Inferior parietal cortex (tissue), 1 donor: ENCODE data around the gene LUZP2.
"Not testable (repeated sequence)": the region's sequence is repeated elsewhere in the genome, so short reads cannot be mapped to it uniquely, and the experiment has no call there.

Experiments
- DNase-seq: peaks from one replicate; pipeline ENCODE4 v3.0.0-alpha.2; 2016; ENCODE audit errors: extremely low spot score

Gene LUZP2

DNA sequence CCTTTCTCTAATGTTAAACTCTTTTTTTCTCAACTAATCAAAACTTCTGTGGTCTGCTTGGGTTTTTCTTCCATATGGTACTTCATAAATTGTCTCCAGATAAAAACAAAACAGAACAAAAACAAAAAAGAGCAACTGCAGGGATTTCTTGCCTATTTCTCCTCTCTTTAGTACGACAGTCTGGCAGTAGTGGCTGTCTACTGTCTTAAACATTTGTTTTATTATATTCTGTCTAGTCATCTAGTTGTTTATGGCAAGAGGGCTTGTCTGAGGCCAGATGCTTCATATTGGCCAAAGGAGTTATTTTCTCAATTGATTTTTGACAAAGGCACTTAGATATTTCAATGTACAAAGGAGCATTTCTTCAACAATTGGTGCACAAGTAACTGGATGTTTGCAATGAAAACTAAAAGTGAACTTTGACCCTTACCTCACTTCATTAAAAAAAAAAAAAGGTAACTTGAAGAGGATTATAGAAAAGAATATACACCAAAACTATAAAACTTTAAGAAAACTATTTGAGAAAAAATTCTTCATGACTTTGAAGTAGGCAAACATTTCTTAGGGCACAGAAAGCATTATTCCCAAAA is 404.2 kb downstream of the LUZP2 start:
- no peak for DNase-seq

DNA sequence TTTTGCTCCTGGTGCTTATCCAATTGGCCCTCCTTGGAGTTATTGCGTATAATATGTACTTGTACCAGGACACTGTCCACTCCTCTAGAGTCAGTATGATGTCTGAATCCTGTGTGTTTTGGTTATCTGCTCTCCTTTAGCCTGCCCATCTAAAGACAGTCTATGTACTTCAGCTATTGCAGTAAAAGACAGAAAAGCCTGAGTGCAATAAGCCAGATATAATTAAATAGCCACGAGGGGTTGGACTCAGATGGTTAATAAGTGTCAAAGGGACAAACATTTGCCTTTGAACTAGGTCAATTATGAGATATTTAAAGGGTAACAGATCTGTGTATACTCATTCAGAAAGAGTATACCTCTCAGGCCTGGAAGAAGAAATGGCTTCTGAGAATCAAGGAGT is 406.7 kb downstream of the LUZP2 start:
- no peak for DNase-seq

DNA sequence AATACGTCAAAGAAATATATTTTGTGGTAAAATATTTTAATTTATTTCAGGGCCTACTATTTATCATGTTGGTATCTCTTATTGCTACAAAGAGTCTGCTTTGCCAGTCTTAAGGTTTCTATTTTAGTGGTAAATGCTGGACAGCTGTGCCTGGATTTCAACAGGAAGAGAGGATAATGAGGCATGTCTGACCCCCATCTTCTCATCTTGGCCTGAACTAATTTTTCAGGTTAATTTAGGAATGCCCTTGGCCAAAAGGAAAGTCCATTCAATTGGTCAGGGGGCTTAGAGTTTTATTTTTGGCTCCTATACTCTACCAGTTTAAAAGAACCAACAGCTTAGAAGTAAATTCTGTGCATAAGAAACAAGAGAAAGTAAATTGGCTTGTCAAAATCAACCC is 428.2 kb downstream of the LUZP2 start:
- DNase-seq, result no peak

GRCh38 chr11:24932110-24933000 is 435.5 kb downstream of the LUZP2 start:
- DNase-seq, result no peak

GRCh38 chr11:24934733-24935439 is 438.0 kb downstream of the LUZP2 start:
- DNase-seq, result no peak

DNA sequence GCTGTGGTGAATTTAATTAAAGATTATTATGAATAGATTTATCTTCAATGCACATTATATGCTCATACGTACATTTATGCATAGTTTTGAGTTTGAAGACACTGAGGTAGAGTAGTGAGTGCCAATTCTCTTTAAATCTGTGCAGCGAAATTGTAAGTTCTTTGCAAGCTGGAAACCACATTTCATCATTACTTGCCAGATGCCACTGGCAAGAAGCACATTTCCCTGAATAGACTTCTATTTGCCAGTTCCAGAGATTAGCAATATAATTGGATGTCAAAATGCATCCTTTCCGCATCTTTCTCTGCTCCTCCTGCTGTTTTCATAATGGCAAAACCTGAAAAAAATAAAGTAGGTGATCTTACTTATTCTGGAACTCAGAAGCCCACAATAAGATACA is 448.0 kb downstream of the LUZP2 start:
- peak; percentile 12 for DNase-seq

DNA sequence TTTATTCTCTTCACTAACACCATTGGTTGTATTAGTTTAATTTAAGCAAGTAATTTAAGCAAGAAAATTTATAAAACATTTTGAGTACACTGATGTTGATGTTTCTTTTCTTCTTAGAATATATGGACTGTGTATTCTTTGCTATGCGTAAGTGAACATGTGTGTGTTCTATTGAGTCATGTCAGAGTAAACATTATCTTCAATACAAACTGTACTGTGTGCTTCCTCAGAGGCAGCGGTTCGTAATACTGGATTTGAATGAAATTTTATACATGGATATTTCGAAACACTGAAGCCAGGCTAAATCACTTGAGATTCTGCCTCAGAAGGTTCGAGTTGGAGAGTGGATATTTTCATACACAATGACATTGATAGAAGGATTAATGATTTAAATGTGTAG is 452.6 kb downstream of the LUZP2 start:
- DNase-seq, result no peak

DNA sequence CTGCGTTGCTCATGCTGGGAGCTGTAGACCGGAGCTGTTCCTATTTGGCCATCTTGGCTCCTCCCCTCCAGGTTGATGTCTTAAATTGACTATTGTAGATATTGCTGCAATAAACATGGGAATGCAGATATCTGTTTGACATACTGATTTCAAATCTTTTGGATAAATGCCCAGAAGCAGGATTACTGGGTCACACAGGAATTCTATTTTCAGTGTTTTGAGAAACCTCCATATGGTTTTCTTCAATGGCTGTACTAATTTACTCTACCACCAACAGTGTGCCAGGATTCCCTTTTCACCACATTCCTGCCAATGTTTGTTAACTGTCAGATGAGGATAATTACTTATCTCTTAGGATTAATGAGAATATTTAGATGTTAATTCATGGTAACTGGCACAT is 467.0 kb downstream of the LUZP2 start:
- no peak for DNase-seq

GRCh38 chr11:24965748-24966147 is 468.9 kb downstream of the LUZP2 start:
- no peak for DNase-seq

DNA sequence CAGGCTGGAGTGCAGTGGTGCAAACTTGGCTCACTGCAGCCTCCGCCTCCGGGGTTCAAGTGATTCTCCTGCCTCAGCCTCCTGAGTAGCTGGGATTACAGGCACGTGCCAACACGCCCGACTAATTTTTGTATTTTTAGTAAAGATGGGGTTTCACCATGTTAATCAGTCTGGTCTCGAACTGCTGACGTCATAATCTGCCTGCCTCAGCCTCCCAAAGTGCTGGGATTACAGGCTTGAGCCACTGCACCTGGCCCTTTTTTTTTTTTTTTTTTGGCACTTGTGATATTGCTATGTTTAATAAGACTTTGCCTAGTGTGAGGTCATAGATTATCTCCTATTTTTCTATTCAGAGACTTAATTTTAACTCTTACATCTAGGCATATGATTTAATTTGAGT is 497.1 kb downstream of the LUZP2 start:
- DNase-seq, result not testable (repeated sequence)

DNA sequence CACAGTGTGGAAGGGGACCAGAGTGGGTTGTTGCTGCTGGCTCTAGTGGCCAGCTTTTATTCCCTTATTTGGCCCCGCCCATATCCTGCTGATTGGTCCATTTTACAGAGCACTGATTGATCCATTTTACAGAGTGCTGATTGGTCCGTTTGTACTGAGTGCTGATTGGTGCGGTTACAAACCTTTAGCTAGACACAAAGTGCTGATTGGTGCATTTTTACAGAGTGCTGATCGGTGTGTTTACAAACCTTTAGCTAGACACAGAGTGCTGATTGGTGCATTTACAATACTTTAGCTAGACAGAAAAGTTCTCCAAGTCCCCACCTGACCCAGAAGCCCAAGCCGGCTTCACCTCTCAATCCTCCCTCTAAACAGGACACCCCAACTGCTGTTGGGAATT is 503.1 kb downstream of the LUZP2 start:
- DNase-seq, result not testable (repeated sequence)

DNA sequence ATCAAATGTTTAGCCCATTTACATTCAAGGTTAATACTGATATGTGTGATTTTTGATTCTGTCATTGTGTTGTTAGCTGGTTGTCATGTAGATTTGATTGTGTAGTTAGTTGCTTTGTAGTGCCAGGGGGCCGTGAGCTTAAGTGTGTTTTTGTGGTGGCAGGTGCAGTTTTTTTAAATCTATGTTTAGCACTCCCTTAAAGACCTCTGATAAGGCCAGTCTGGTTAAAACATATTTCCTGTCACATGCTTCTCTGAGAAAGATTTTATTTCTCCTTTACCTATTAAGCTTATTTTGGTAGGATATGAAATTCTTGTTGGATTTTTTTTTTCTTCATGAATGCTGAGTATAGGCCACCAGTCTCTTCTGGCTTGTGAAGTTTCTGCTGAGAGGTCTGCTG is 540.6 kb downstream of the LUZP2 start:
- no peak for DNase-seq

DNA sequence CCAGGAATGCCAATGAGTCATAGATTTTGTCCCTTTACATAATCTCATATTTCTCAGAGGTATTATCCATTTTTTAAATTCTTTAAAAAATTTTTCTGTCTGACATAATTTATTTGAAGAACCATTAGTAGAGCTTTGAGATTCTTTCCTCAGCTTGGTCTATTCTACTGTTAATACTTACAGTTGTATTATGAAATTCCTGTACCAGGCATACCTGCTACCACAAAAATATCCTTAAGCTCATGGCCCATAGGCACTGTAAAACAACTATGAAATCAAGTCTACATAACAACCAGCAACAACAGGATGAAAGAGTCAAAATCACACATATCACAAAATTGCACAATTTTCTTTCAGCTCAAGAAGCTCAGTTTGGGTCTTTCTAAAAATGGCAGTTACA is 541.3 kb downstream of the LUZP2 start:
- DNase-seq, result no peak

DNA sequence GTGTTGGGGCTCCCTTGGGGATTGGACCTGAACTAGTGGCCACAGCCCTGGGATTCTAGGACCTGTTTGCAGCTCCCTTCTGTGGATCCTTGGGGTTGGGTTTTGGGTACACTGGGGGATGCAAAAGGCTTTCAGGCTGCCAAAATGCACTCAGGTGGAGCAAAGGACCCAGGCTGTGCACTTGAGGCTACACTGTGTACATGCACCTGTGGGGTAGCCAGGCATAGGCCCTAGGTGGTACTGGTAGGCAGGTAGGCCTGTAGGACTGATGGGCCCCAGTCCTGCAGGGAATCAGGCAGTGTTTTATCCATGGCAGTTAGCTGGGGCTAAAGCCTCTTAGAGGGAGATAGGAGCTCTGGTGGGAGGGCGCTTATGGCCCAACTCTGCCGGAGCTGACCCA is 542.3 kb downstream of the LUZP2 start:
- no peak for DNase-seq

DNA sequence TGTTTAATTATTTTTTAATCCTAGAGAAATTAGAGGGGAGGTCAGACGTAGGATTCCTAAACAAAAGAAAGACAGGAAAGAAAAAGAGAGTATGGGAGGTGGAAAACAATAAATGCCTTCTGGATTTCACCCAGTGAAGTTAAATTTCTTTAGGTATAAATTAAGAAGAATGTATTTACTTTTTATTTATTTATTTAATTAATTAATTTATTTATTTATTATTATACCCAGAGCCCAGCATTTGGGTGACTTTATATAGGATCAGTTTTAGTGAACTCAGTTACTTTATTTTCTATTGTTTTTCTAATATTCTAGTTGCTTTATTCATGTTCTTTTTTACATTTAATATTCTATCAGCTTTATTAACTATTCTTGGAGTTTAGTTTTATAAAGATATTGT is 551.8 kb downstream of the LUZP2 start:
- no peak for DNase-seq

- no peak for DNase-seq
These were observed 556.0 kb downstream of the LUZP2 start for GRCh38 chr11:25052844-25053243.

DNA sequence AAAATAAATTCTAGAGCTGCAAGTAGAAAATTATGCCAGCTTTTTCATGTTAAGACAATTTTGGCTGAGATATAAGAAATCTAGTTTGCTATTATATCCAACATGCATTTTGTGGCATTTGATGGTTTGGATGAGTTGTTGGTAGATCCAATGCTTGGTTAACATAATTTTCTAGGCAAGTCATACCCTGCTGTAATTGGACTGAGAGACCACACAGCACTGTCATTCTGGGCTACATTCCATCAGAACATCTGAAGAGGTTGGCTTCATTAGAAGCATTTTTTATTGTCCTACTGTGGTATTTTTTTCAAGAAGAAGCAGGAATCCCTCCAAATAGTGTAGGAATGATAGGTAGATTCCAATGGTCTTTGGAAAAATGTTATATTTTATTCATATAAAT is 561.0 kb downstream of the LUZP2 start:
- no peak for DNase-seq

- DNase-seq, result peak; percentile 34
These were observed 568.9 kb downstream of the LUZP2 start for GRCh38 chr11:25065746-25066145.

DNA sequence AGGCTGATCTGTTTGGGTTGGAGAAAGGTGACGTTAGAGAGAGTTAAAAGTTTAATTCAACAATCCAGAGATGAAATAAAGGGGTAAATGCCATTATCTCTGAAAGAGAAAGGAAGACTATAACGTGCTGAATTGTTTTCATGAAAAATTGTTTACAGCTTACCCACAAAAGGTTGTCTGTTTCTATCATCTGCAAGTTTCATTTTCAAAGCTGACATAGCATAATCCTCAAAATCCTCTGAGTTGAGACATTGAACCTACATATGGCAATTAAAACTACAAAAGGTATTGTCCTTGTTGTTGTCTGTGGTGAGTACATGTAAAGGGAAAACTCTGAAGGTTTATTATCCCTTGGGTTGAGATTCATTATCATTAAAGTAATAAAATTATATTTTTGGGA is 569.9 kb downstream of the LUZP2 start:
- DNase-seq, result no peak

DNA sequence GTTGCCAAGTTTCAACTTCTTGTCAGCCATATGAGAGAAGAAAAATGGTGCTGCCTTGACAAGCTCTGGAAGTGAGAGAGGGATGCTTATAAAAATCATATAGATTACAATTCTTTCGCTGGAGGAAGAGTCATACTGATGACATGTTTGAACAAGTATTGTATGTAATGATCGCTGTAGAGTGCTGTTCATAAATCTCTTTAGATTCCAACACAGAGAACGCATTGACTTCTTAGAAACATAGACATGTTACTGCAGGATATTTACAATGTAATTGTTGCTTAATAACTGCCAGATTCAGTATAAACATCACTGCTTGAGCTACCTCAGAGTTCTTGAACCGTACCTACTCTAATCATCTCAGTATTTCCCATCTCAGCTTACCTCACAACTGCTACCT is 571.6 kb downstream of the LUZP2 start:
- DNase-seq, result no peak

GRCh38 chr11:25094085-25094802 is 597.4 kb downstream of the LUZP2 start:
- DNase-seq, result no peak

GRCh38 chr11:25119416-25119815 is 622.6 kb downstream of the LUZP2 start:
- no peak for DNase-seq
